PC-3 (cell line): ENCODE data around the gene SYT1. TPM values are rescaled to one million over a fixed set of nuclear protein-coding genes. Genes with fewer than 3 reads are reported as not detected.

Experiments used
- ATAC-seq: fragments of 200-7000 bp; cut with Tn5 transposase; 2 replicates; pipeline ENCODE4 v1.9.1; 2020; ENCODE audit warnings: mild to moderate bottlenecking, moderate library complexity
- BruUV-seq: library from RNA; stranded (reverse); fragments of 400-500 nt; replicated peaks from 2 replicates; lab custom pipeline; 2021; lab: Mats Ljungman, UMichigan
- CTCF ChIA-PET: fragments of 300-600 bp; sonication (Branson Sonifier 250); formaldehyde crosslinking; loops from one replicate; lab custom pipeline; 2022; ENCODE audit warnings: antibody characterized with exemption; lab: Charles Lee
- POLR2A ChIA-PET: fragments of 300-600 bp; sonication (Branson Sonifier 250); formaldehyde crosslinking; loops from one replicate; lab custom pipeline; 2022; ENCODE audit warnings: antibody characterized with exemption; ENCODE audit not compliant: unreplicated experiment; lab: Charles Lee
- DNase-seq: peaks from one replicate; pipeline ENCODE4 v3.0.0-alpha.2; 2015
- H2AFZ ChIP-seq: fragments of 300-600 bp; sonication (generic); 2 replicates; pipeline ENCODE4 v1.6.0; 2016; ENCODE audit warnings: antibody characterized with exemption, low read length
- H3F3A ChIP-seq: fragments of 300-600 bp; sonication (generic); one replicate; pipeline ENCODE4 v1.6.0; 2017; ENCODE audit warnings: antibody characterized with exemption, low read length, control low read depth, mild to moderate bottlenecking; ENCODE audit not compliant: unreplicated experiment
- H3K27ac ChIP-seq: fragments of 300-600 bp; sonication (generic); 2 replicates; pipeline ENCODE4 v1.5.1; 2016; ENCODE audit warnings: mild to moderate bottlenecking, low read length
- H3K27me3 ChIP-seq: fragments of 300-600 bp; sonication (generic); 2 replicates; pipeline ENCODE4 v1.6.1; 2016; ENCODE audit warnings: low read length, mixed read lengths
- H3K36me3 ChIP-seq: fragments of 300-600 bp; sonication (generic); 2 replicates; pipeline ENCODE4 v1.6.1; 2016; ENCODE audit warnings: low read depth, mixed run types, low read length, mixed read lengths
- H3K4me1 ChIP-seq: fragments of 300-600 bp; sonication (generic); 2 replicates; pipeline ENCODE4 v1.5.1; 2016; ENCODE audit warnings: low read length; ENCODE audit not compliant: insufficient read depth
- H3K4me2 ChIP-seq: fragments of 300-600 bp; sonication (generic); 2 replicates; pipeline ENCODE4 v1.6.0; 2016; ENCODE audit warnings: low read length
- H3K4me3 ChIP-seq: fragments of 300-600 bp; sonication (generic); 2 replicates; pipeline ENCODE4 v1.5.1; 2016; ENCODE audit warnings: mild to moderate bottlenecking, low read length, mixed read lengths
- H3K79me2 ChIP-seq: fragments of 300-600 bp; sonication (generic); 2 replicates; pipeline ENCODE4 v1.6.1; 2017; ENCODE audit warnings: low read length, mixed read lengths
- H3K9ac ChIP-seq: fragments of 300-600 bp; sonication (generic); 2 replicates; pipeline ENCODE4 v1.6.0; 2016; ENCODE audit warnings: mild to moderate bottlenecking, low read length
- H3K9me2 ChIP-seq: fragments of 300-600 bp; sonication (generic); replicated peaks from 2 replicates; pipeline ENCODE4 v1.6.1; 2016; ENCODE audit warnings: mixed run types, low read length, mixed read lengths
- H3K9me3 ChIP-seq: fragments of 300-600 bp; sonication (generic); 2 replicates; pipeline ENCODE4 v1.6.1; 2016; ENCODE audit warnings: low read length, mixed read lengths
- H4K20me1 ChIP-seq: fragments of 300-600 bp; sonication (generic); 2 replicates; pipeline ENCODE4 v1.6.1; 2016; ENCODE audit warnings: low read length, mixed read lengths
- CTCF ChIP-seq: fragments of 300-600 bp; sonication (generic); conservative IDR thresholded peaks from 2 replicates; pipeline ENCODE4 v1.5.1; 2017; ENCODE audit warnings: antibody characterized with exemption, low read depth, mild to moderate bottlenecking, low read length
- EZH2 ChIP-seq: fragments of 300-600 bp; sonication (generic); IDR thresholded peaks from one replicate; pipeline ENCODE4 v1.6.1; 2017; ENCODE audit warnings: antibody characterized with exemption, mild to moderate bottlenecking, low read length; ENCODE audit not compliant: unreplicated experiment
- EZH2phosphoT487 ChIP-seq: fragments of 300-600 bp; sonication (generic); IDR thresholded peaks from 2 replicates; pipeline ENCODE4 v1.6.1; 2018; ENCODE audit warnings: mild to moderate bottlenecking, antibody characterized with exemption, low read length, borderline replicate concordance
- intact Hi-C: fragments of 100-400 bp; cut with micrococcal nuclease; formaldehyde crosslinking; loops from 2 replicates; pipeline ENCODE4 v1.9.0; 2023
- total RNA-seq: library from RNA; depleted of rRNA; stranded (reverse); fragments of >200 nt; gene quantifications from 2 replicates; pipeline ENCODE4 v1.2.3, GENCODE V29; 2014

The SYT1 gene
- total RNA-seq, 1 experiment from 2014 or later: 0.51 TPM

GRCh38 chr12:79367032-79367589 lies 502.5 kb downstream of the SYT1 start:
- H3K4me1 ChIP-seq: peaks cover 10% of the 10 kb centered on the region

GRCh38 chr12:79370021-79370420 lies 505.4 kb downstream of the SYT1 start:
- no peak for TF ChIP-seq EZH2phosphoT487
- TF ChIP-seq EZH2: no peak
- no peak for TF ChIP-seq CTCF
- no peak for ATAC-seq
- Histone ChIP-seq H3F3A (no peaks in the 10 kb centered on the region), H2AFZ (no peak overlapping the region), H3K4me3 (no peak overlapping the region), H3K27ac (no peak overlapping the region), H3K4me2 (no peak overlapping the region), H3K4me1 (peaks cover 10% of the 10 kb centered on the region), H3K9me3 (no peaks in the 10 kb centered on the region), H3K79me2 (no peaks in the 10 kb centered on the region), H3K36me3 (no peaks in the 10 kb centered on the region), H3K27me3 (no peaks in the 10 kb centered on the region), H4K20me1 (no peaks in the 10 kb centered on the region), H3K9ac (no peak overlapping the region), H3K9me2 (no peaks in the 10 kb centered on the region)
- ChIA-PET POLR2A (interaction anchor here (0.7 kb wide), 1 partner anchor 25 kb away, joined by 3 read pairs; no protein-coding TSS in a partner anchor), CTCF (no interaction called here)
- DNase-seq: no peak
- intact Hi-C loops: loop anchor here (10.0 kb wide), 1 partner anchor 805 kb away; no protein-coding TSS in a partner anchor
- no TSS peak for BruUV-seq

More at GRCh38 chr12:79367032-79367589, 502.5 kb downstream of the SYT1 start:
- TF ChIP-seq EZH2phosphoT487: no peak
- TF ChIP-seq EZH2: no peak
- TF ChIP-seq CTCF: no peak
- no peak overlapping the region for H3K27ac ChIP-seq
- peak overlapping the region; percentile 21 for H3K4me2 ChIP-seq
- ChIA-PET CTCF (no interaction called here), POLR2A (no interaction called here)
- ATAC-seq (peak; percentile 69), DNase-seq (peak; percentile 76)
- no peaks in the 10 kb centered on the region for H3K9me2 ChIP-seq
- BruUV-seq: no TSS peak
- no peak overlapping the region for H3K9ac ChIP-seq
- no peaks in the 10 kb centered on the region for H3F3A ChIP-seq
- no peaks in the 10 kb centered on the region for H4K20me1 ChIP-seq
- no peak overlapping the region for H2AFZ ChIP-seq
- no peak overlapping the region for H3K4me3 ChIP-seq
- H3K36me3 ChIP-seq: no peaks in the 10 kb centered on the region
- intact Hi-C loops: no loop called here
- no peaks in the 10 kb centered on the region for H3K27me3 ChIP-seq
- H3K79me2 ChIP-seq: no peaks in the 10 kb centered on the region
- no peaks in the 10 kb centered on the region for H3K9me3 ChIP-seq

- POLR2A ChIA-PET: no interaction called here
- Histone ChIP-seq H3K4me2 (no peak overlapping the region), H3K9ac (no peak overlapping the region), H3F3A (no peaks in the 10 kb centered on the region), H3K27me3 (no peaks in the 10 kb centered on the region), H3K4me3 (no peak overlapping the region), H4K20me1 (no peaks in the 10 kb centered on the region), H3K36me3 (no peaks in the 10 kb centered on the region), H3K9me3 (no peaks in the 10 kb centered on the region), H3K27ac (no peak overlapping the region), H2AFZ (no peak overlapping the region), H3K4me1 (peaks cover 10% of the 10 kb centered on the region), H3K79me2 (no peaks in the 10 kb centered on the region), H3K9me2 (no peaks in the 10 kb centered on the region)
- intact Hi-C loops: loop anchor here (10.0 kb wide), 1 partner anchor 806 kb away; no protein-coding TSS in a partner anchor
- DNase-seq (no peak), ATAC-seq (no peak)
- no peak for TF ChIP-seq CTCF
- no peak for TF ChIP-seq EZH2
- no peak for TF ChIP-seq EZH2phosphoT487
- CTCF ChIA-PET: no interaction called here
- no TSS peak for BruUV-seq
These were observed 506.7 kb downstream of the SYT1 start for GRCh38 chr12:79371226-79371625.
